SK-N-SH (cell line): Measurements from ENCODE around the gene ZBTB12. TPM values are rescaled to one million over a fixed set of nuclear protein-coding genes. Genes with fewer than 3 reads are reported as not detected.

ENCODE experiments used
- CTCF ChIA-PET: fragments of 300-600, 350-600 bp; formaldehyde crosslinking; extraction: SDS; loops from one replicate; lab custom pipeline; 2021; lab: Yijun Ruan, JAX
- POLR2A ChIA-PET: fragments of 350-600 bp; sonication (Branson Sonifier 250); formaldehyde crosslinking; extraction: SDS; loops from one replicate; lab custom pipeline; 2020; ENCODE audit warnings: antibody characterized with exemption, inconsistent platforms; lab: Yijun Ruan, JAX
- DNase-seq: peaks from one replicate; pipeline ENCODE4 v3.0.0; 2012
- H2AFZ ChIP-seq: fragments of 200-600 bp; sonication (generic); 2 replicates; pipeline ENCODE4 v1.8.1; 2016; ENCODE audit warnings: antibody characterized with exemption, mild to moderate bottlenecking, low read depth
- H3F3A ChIP-seq: fragments of 200-600 bp; sonication (generic); replicated peaks from 2 replicates; pipeline ENCODE3; 2016; ENCODE audit warnings: antibody characterized with exemption, mild to moderate bottlenecking; ENCODE audit not compliant: insufficient read depth
- H3K27ac ChIP-seq, 2 experiments: fragments of 200-500 bp in 1 of 2; fragments of 200-600 bp in 1 of 2; sonication (Bioruptor generic) in 1 of 2; sonication (generic), shearing (Covaris generic) in 1 of 2; 2 replicates each; pipeline versions ENCODE4 v1.5.1 to v1.6.1; 2014 to 2016; ENCODE audit warnings: low read depth in 2 of 2, inconsistent platforms in 1 of 2, low read length in 1 of 2, mild to moderate bottlenecking in 1 of 2, mixed read lengths in 1 of 2
- H3K27me3 ChIP-seq: fragments of 200-600 bp; sonication (generic), shearing (Covaris generic); 2 replicates; pipeline ENCODE4 v1.6.1; 2016; ENCODE audit warnings: mixed run types; ENCODE audit not compliant: insufficient read depth
- H3K36me3 ChIP-seq, 2 experiments: fragments of 200-500 bp in 1 of 2; fragments of 200-600 bp in 1 of 2; sonication (Bioruptor generic) in 1 of 2; sonication (generic) in 1 of 2; replicated peaks in 1 of 2; 2 replicates each; pipeline versions ENCODE3 to v1.5.1; 2014 to 2016; ENCODE audit warnings: low read length in 1 of 2, mild to moderate bottlenecking in 1 of 2; ENCODE audit not compliant: insufficient read depth in 2 of 2, control insufficient read depth in 1 of 2
- H3K4me1 ChIP-seq, 2 experiments: fragments of 200-500 bp in 1 of 2; fragments of 200-600 bp in 1 of 2; sonication (Bioruptor generic) in 1 of 2; sonication (generic), shearing (Covaris generic) in 1 of 2; 2 replicates each; pipeline versions ENCODE4 v1.5.1 to v1.6.1; 2014 to 2016; ENCODE audit warnings: low read depth in 1 of 2, low read length in 1 of 2, mixed run types in 1 of 2; ENCODE audit not compliant: insufficient read depth in 2 of 2, control insufficient read depth in 1 of 2
- H3K4me2 ChIP-seq: fragments of 200-600 bp; sonication (generic), shearing (Covaris generic); 2 replicates; pipeline ENCODE4 v1.6.1; 2017; ENCODE audit warnings: mixed run types
- H3K4me3 ChIP-seq, 2 experiments: fragments of 200-500 bp in 1 of 2; fragments of 200-600 bp in 1 of 2; sonication (Bioruptor generic) in 1 of 2; sonication (generic), shearing (Covaris generic) in 1 of 2; 2 replicates each; pipeline versions ENCODE4 v1.5.1 to v1.8.1; 2014 to 2016; ENCODE audit warnings: low read depth in 2 of 2, inconsistent platforms in 1 of 2, low read length in 1 of 2, mild to moderate bottlenecking in 1 of 2, mixed read lengths in 1 of 2, moderate library complexity in 1 of 2
- H3K79me2 ChIP-seq: fragments of 200-600 bp; sonication (generic); 2 replicates; pipeline ENCODE4 v1.8.1; 2017; ENCODE audit warnings: mild to moderate bottlenecking; ENCODE audit not compliant: insufficient read depth
- H3K9ac ChIP-seq: fragments of 200-600 bp; sonication (generic); 2 replicates; pipeline ENCODE4 v1.6.1; 2017; ENCODE audit warnings: mixed run types
- H3K9me2 ChIP-seq: fragments of 200-600 bp; sonication (generic); 2 replicates; pipeline ENCODE4 v1.6.1; 2017; ENCODE audit warnings: mixed run types
- H3K9me3 ChIP-seq: fragments of 200-600 bp; sonication (generic); 2 replicates; pipeline ENCODE4 v1.6.1; 2017; ENCODE audit warnings: mixed run types, mild to moderate bottlenecking, moderate library complexity
- H4K20me1 ChIP-seq: fragments of 200-600 bp; sonication (generic); 2 replicates; pipeline ENCODE4 v1.6.1; 2017; ENCODE audit warnings: mild to moderate bottlenecking, mixed run types; ENCODE audit not compliant: insufficient read depth
- ELF1 ChIP-seq: IDR thresholded peaks from 2 replicates; pipeline ENCODE4 v1.4.0; 2012
- EP300 ChIP-seq, 2 experiments: IDR thresholded peaks; 2 replicates each; pipeline versions ENCODE4 v1.4.0 to v1.6.1; 2012; ENCODE audit warnings: borderline replicate concordance in 1 of 2, low read depth in 1 of 2, low read length in 1 of 2
- EZH2phosphoT487 ChIP-seq: fragments of 200-600 bp; sonication (generic); IDR thresholded peaks from 2 replicates; pipeline ENCODE4 v1.6.1; 2017; ENCODE audit warnings: low read depth, mixed run types, mild to moderate bottlenecking, antibody characterized with exemption, moderate library complexity, borderline replicate concordance
- FOSL2 ChIP-seq: IDR thresholded peaks from 2 replicates; pipeline ENCODE4 v1.4.0; 2012; ENCODE audit warnings: low read depth, mild to moderate bottlenecking, moderate library complexity, borderline replicate concordance
- FOXM1 ChIP-seq: IDR thresholded peaks from 2 replicates; pipeline ENCODE4 v1.4.0; 2012; ENCODE audit warnings: low read depth, mild to moderate bottlenecking
- GABPA ChIP-seq: IDR thresholded peaks from 2 replicates; pipeline ENCODE4 v1.4.0; 2012; ENCODE audit warnings: low read depth, mild to moderate bottlenecking
- JUND ChIP-seq: IDR thresholded peaks from 2 replicates; pipeline ENCODE4 v1.4.0; 2012
- MEF2A ChIP-seq: IDR thresholded peaks from 2 replicates; pipeline ENCODE4 v1.4.0; 2012; ENCODE audit warnings: low read depth, borderline replicate concordance
- MXI1 ChIP-seq: IDR thresholded peaks from 2 replicates; pipeline ENCODE4 v1.6.1; 2012; ENCODE audit warnings: mild to moderate bottlenecking, low read depth, low read length, improper control_type of control experiment
- NFIC ChIP-seq: IDR thresholded peaks from 2 replicates; pipeline ENCODE4 v1.4.0; 2012; ENCODE audit warnings: borderline replicate concordance
- NRF1 ChIP-seq: IDR thresholded peaks from 2 replicates; pipeline ENCODE4 v1.6.1; 2012; ENCODE audit warnings: low read depth, mild to moderate bottlenecking, low read length
- POLR2AphosphoS5 ChIP-seq: IDR thresholded peaks from 2 replicates; pipeline ENCODE4 v1.6.1; 2012; ENCODE audit warnings: low read depth, low read length
- RCOR1 ChIP-seq: fragments of 150-350 bp; IDR thresholded peaks from 2 replicates; pipeline ENCODE4 v1.6.1; 2017; ENCODE audit warnings: antibody characterized with exemption, low read length
- RFX5 ChIP-seq: IDR thresholded peaks from 2 replicates; pipeline ENCODE4 v1.6.1; 2012; ENCODE audit warnings: mild to moderate bottlenecking, improper control_type of control experiment, low read length
- SIN3A ChIP-seq: IDR thresholded peaks from 2 replicates; pipeline ENCODE4 v1.6.1; 2012; ENCODE audit warnings: low read depth, mild to moderate bottlenecking, low read length, moderate library complexity, borderline replicate concordance
- TAF1 ChIP-seq: IDR thresholded peaks from 2 replicates; pipeline ENCODE4 v1.6.1; 2012; ENCODE audit warnings: low read depth, mild to moderate bottlenecking, low read length, moderate library complexity, borderline replicate concordance
- WGBS: methylation state at CpG from one replicate; pipeline ENCODE4 v1.1.6; 2017; ENCODE audit warnings: low lambda C conversion rate; 5-methylcytosine and 5-hydroxymethylcytosine counted together
- polyA plus RNA-seq, 3 experiments: library from polyadenylated mRNA; depleted of rRNA; stranded (reverse); fragments of >200 nt; gene quantifications; 2 replicates each; pipeline ENCODE4 v1.2.3, GENCODE V29; 2012
- TF ChIP-seq, protein P1 (sequence below): IDR thresholded peaks from 2 replicates; pipeline ENCODE4 v1.6.1; 2012; ENCODE audit warnings: mild to moderate bottlenecking, low read depth, low read length, moderate library complexity
- TF ChIP-seq, protein P2 (sequence below): IDR thresholded peaks from 2 replicates; pipeline ENCODE4 v1.4.0; 2012; ENCODE audit warnings: low read depth
- TF ChIP-seq, protein P3 (sequence below): IDR thresholded peaks from 2 replicates; pipeline ENCODE4 v1.4.0; 2012; ENCODE audit warnings: low read depth, borderline replicate concordance

The ZBTB12 gene
- polyA plus RNA-seq, 1 of the 3 experiments (the other 2 are of a cell fraction), result 8.3 TPM

DNA sequence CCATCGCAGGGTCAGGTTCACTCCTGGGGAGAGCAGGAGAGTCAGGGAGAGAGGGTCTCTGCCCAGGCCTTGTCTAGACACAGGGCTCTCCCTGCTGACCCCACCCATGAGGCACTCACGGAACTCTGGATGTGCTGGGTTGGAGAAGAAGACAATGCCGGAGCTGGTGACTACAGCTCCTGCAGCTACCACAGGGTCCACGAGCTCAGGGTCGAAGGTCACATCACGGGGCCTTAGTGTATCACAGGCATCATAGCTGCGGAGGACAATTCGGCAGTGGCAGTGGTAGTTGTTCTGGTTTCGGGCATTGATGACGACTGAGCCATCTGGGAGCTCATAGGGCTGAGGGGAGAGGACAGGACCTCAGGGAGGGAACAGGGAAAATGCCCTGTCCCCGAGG, 42.0 kb downstream of the ZBTB12 start:
- no peak for DNase-seq
- 79% methylated on average over 7 of the region's 11 CpGs for WGBS
- ChIA-PET POLR2A (no interaction called here), CTCF (no interaction called here)
- TF ChIP-seq RFX5, result no peak
- no peak for TF ChIP-seq GABPA
- no peak for TF ChIP-seq JUND
- TF ChIP-seq MXI1, result no peak
- TF ChIP-seq FOXM1, result no peak
- TF ChIP-seq POLR2AphosphoS5, result no peak
- TF ChIP-seq, protein P1, sequence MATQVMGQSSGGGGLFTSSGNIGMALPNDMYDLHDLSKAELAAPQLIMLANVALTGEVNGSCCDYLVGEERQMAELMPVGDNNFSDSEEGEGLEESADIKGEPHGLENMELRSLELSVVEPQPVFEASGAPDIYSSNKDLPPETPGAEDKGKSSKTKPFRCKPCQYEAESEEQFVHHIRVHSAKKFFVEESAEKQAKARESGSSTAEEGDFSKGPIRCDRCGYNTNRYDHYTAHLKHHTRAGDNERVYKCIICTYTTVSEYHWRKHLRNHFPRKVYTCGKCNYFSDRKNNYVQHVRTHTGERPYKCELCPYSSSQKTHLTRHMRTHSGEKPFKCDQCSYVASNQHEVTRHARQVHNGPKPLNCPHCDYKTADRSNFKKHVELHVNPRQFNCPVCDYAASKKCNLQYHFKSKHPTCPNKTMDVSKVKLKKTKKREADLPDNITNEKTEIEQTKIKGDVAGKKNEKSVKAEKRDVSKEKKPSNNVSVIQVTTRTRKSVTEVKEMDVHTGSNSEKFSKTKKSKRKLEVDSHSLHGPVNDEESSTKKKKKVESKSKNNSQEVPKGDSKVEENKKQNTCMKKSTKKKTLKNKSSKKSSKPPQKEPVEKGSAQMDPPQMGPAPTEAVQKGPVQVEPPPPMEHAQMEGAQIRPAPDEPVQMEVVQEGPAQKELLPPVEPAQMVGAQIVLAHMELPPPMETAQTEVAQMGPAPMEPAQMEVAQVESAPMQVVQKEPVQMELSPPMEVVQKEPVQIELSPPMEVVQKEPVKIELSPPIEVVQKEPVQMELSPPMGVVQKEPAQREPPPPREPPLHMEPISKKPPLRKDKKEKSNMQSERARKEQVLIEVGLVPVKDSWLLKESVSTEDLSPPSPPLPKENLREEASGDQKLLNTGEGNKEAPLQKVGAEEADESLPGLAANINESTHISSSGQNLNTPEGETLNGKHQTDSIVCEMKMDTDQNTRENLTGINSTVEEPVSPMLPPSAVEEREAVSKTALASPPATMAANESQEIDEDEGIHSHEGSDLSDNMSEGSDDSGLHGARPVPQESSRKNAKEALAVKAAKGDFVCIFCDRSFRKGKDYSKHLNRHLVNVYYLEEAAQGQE, result no peak
- TF ChIP-seq FOSL2, result no peak
- no peak for TF ChIP-seq EZH2phosphoT487
- TF ChIP-seq RCOR1, result no peak
- no peak for TF ChIP-seq MEF2A
- TF ChIP-seq, protein P2, sequence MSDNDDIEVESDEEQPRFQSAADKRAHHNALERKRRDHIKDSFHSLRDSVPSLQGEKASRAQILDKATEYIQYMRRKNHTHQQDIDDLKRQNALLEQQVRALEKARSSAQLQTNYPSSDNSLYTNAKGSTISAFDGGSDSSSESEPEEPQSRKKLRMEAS, result no peak
- TF ChIP-seq TAF1, result no peak
- no peak for TF ChIP-seq NRF1
- no peak for TF ChIP-seq EP300 (IDR thresholded peaks at IDR 0.05; ENCODE audit: borderline replicate concordance in 1 of 2, low read depth in 1 of 2, low read length in 1 of 2)
- TF ChIP-seq ELF1, result no peak
- TF ChIP-seq, protein P3, sequence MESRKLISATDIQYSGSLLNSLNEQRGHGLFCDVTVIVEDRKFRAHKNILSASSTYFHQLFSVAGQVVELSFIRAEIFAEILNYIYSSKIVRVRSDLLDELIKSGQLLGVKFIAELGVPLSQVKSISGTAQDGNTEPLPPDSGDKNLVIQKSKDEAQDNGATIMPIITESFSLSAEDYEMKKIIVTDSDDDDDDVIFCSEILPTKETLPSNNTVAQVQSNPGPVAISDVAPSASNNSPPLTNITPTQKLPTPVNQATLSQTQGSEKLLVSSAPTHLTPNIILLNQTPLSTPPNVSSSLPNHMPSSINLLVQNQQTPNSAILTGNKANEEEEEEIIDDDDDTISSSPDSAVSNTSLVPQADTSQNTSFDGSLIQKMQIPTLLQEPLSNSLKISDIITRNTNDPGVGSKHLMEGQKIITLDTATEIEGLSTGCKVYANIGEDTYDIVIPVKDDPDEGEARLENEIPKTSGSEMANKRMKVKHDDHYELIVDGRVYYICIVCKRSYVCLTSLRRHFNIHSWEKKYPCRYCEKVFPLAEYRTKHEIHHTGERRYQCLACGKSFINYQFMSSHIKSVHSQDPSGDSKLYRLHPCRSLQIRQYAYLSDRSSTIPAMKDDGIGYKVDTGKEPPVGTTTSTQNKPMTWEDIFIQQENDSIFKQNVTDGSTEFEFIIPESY, result no peak
- no peak for TF ChIP-seq SIN3A
- no peak for TF ChIP-seq NFIC
- no peaks in the 10 kb centered on the region for H3K9me2 ChIP-seq
- H2AFZ ChIP-seq, result no peak overlapping the region
- peaks cover 15% of the 10 kb centered on the region for H3F3A ChIP-seq
- no peaks in the 10 kb centered on the region for H3K9me3 ChIP-seq
- no peak overlapping the region for H3K9ac ChIP-seq
- peaks cover 0 to 14% of the 10 kb centered on the region in 2 experiments; a peak in 1 of 4 replicates for H3K4me1 ChIP-seq
- H3K79me2 ChIP-seq, result peaks cover 10% of the 10 kb centered on the region
- H3K27ac ChIP-seq, result no peak overlapping the region
- no peaks in the 10 kb centered on the region for H4K20me1 ChIP-seq
- H3K4me2 ChIP-seq, result no peak overlapping the region
- peaks cover 4 to 11% of the 10 kb centered on the region in 2 experiments for H3K36me3 ChIP-seq
- H3K27me3 ChIP-seq, result no peaks in the 10 kb centered on the region
- no peak overlapping the region for H3K4me3 ChIP-seq
